Measurements from ENCODE around the gene GSTM1. TPM values are rescaled to one million over a fixed set of nuclear protein-coding genes. Genes with fewer than 3 reads are reported as not detected.

Gene GSTM1
- total and polyA plus RNA-seq, 2 donors (not counting 1 experiment from before 2014, with no cell fraction given) = 30.5 to 40.0 TPM

GRCh38 chr1:109732390-109732881 is 44.8 kb downstream of the GSTM1 start:
- Mint-ChIP-seq H3K9me3 (ENCODE audit: insufficient read depth) (no peaks in the 10 kb centered on the region), H3K4me1 (no peaks in the 10 kb centered on the region), H3K27ac (no peak overlapping the region), H3K27me3 (peaks cover 15% of the 10 kb centered on the region), H3K4me3 (no peak overlapping the region)
- CTCF ChIA-PET = no interaction called here
- no peak for ATAC-seq (ENCODE audit: low read depth)
- no peaks in the 10 kb centered on the region for H3K4me1 ChIP-seq (ENCODE audit: control insufficient read depth in 2 of 2, insufficient read depth in 2 of 2, low read length in 2 of 2)
- H3K9me3 ChIP-seq (ENCODE audit: control extremely low read depth in 1 of 3, control insufficient read depth in 2 of 3, insufficient read depth in 1 of 3, low read length in 2 of 3) = no peaks in the 10 kb centered on the region
- no peaks in the 10 kb centered on the region for H4K20me1 ChIP-seq (ENCODE audit: control insufficient read depth, insufficient read depth, low read length, poor library complexity, severe bottlenecking)
- 78% methylated on average over 2 of the region's 3 CpGs for WGBS (ENCODE audit: insufficient coverage)
- no peak overlapping the region for H3K9ac ChIP-seq (ENCODE audit: low read length)
- no peak overlapping the region for H3K4me2 ChIP-seq (replicated peaks; ENCODE audit: low read depth, low read length, poor library complexity, severe bottlenecking)
- H3K27ac ChIP-seq (ENCODE audit: low read length in 2 of 2) = no peak overlapping the region
- no peak overlapping the region for H3K4me3 ChIP-seq (ENCODE audit: control extremely low read depth in 1 of 5, extremely low read depth in 1 of 5, insufficient read depth in 1 of 5, low read depth in 2 of 5, low read length in 4 of 5)
- H3K36me3 ChIP-seq (replicated peaks in 1 of 2; ENCODE audit: control extremely low read depth in 1 of 2, control insufficient read depth in 1 of 2, extremely low read depth in 1 of 2, insufficient read depth in 2 of 2, low read length in 1 of 2) = no peaks in the 10 kb centered on the region
- TF ChIP-seq EZH2 (IDR thresholded peaks at IDR 0.05; ENCODE audit: borderline replicate concordance, insufficient read depth, low read depth, low read length, poor library complexity, severe bottlenecking) (no peak), CTCF (IDR thresholded peaks at IDR 0.05) (no peak)
- no peak for DNase-seq
- H3K79me2 ChIP-seq (ENCODE audit: control insufficient read depth, insufficient read depth, low read length) = no peaks in the 10 kb centered on the region
- H2AFZ ChIP-seq (ENCODE audit: insufficient read depth, low read depth, low read length, poor library complexity, severe bottlenecking) = no peak overlapping the region
- peaks cover 0 to 3% (median under 1%) of the 10 kb centered on the region in 4 experiments for H3K27me3 ChIP-seq (replicated peaks in 1 of 4; ENCODE audit: control extremely low read depth in 1 of 4, control insufficient read depth in 3 of 4, insufficient read depth in 4 of 4, low read length in 3 of 4)
- intact Hi-C loops (cut with micrococcal nuclease) = no loop called here
- POLR2A ChIA-PET = no interaction called here

- no peak overlapping the region for H3K4me3 Mint-ChIP-seq
- H3K4me1 ChIP-seq (ENCODE audit: control insufficient read depth in 2 of 2, insufficient read depth in 2 of 2, low read length in 2 of 2) = no peaks in the 10 kb centered on the region
- no peaks in the 10 kb centered on the region for H3K79me2 ChIP-seq (ENCODE audit: control insufficient read depth, insufficient read depth, low read length)
- intact Hi-C loops (cut with micrococcal nuclease) = no loop called here
- H4K20me1 ChIP-seq (ENCODE audit: control insufficient read depth, insufficient read depth, low read length, poor library complexity, severe bottlenecking) = no peaks in the 10 kb centered on the region
- peaks cover 24% of the 10 kb centered on the region for H3K27me3 Mint-ChIP-seq
- CTCF ChIA-PET = no interaction called here
- no peaks in the 10 kb centered on the region for H3K4me1 Mint-ChIP-seq
- no peak overlapping the region for H3K4me3 ChIP-seq (ENCODE audit: control extremely low read depth in 1 of 5, extremely low read depth in 1 of 5, insufficient read depth in 1 of 5, low read depth in 2 of 5, low read length in 4 of 5)
- DNase-seq = no peak
- no peaks in the 10 kb centered on the region for H3K36me3 ChIP-seq (replicated peaks in 1 of 2; ENCODE audit: control extremely low read depth in 1 of 2, control insufficient read depth in 1 of 2, extremely low read depth in 1 of 2, insufficient read depth in 2 of 2, low read length in 1 of 2)
- H3K27me3 ChIP-seq (replicated peaks in 1 of 4; ENCODE audit: control extremely low read depth in 1 of 4, control insufficient read depth in 3 of 4, insufficient read depth in 4 of 4, low read length in 3 of 4) = peaks cover 0 to 11% (median 4%) of the 10 kb centered on the region in 4 experiments
- H2AFZ ChIP-seq (ENCODE audit: insufficient read depth, low read depth, low read length, poor library complexity, severe bottlenecking) = no peak overlapping the region
- POLR2A ChIA-PET = no interaction called here
- H3K27ac Mint-ChIP-seq = no peak overlapping the region
- H3K4me2 ChIP-seq (replicated peaks; ENCODE audit: low read depth, low read length, poor library complexity, severe bottlenecking) = no peak overlapping the region
- WGBS (ENCODE audit: insufficient coverage) = 83% methylated on average over 3 of the region's 4 CpGs
- no peak for ATAC-seq (ENCODE audit: low read depth)
- TF ChIP-seq CTCF (IDR thresholded peaks at IDR 0.05) (no peak), EZH2 (IDR thresholded peaks at IDR 0.05; ENCODE audit: borderline replicate concordance, insufficient read depth, low read depth, low read length, poor library complexity, severe bottlenecking) (no peak)
- no peak overlapping the region for H3K27ac ChIP-seq (ENCODE audit: low read length in 2 of 2)
- H3K9me3 Mint-ChIP-seq (ENCODE audit: insufficient read depth) = no peaks in the 10 kb centered on the region
- no peak overlapping the region for H3K9ac ChIP-seq (ENCODE audit: low read length)
- H3K9me3 ChIP-seq (ENCODE audit: control extremely low read depth in 1 of 3, control insufficient read depth in 2 of 3, insufficient read depth in 1 of 3, low read length in 2 of 3) = no peaks in the 10 kb centered on the region
These were observed 45.7 kb downstream of the GSTM1 start for GRCh38 chr1:109733236-109733870.
